ENCODE data around the gene VAV1. TPM values are rescaled to one million over a fixed set of nuclear protein-coding genes. Genes with fewer than 3 reads are reported as not detected.

Gene VAV1
- total RNA-seq, 1 experiment from 2014 or later, result 0.05 TPM

GRCh38 chr19:6736917-6737283 lies 35.6 kb upstream of the VAV1 start:
- H3K27me3 ChIP-seq (ENCODE audit: control insufficient read depth, insufficient read depth, low read length), result no peaks in the 10 kb centered on the region
- intact Hi-C loops (cut with micrococcal nuclease; ENCODE audit: unreplicated experiment), result no loop called here
- CTCF ChIA-PET, result interaction anchor here (0.7 to 1.0 kb wide), 2 partner anchors 126 to 220 kb away, joined by 3 to 4 read pairs; no protein-coding TSS in a partner anchor
- in situ Hi-C loops (cut with HindIII; ENCODE audit: low pct_unique_long_range_greater_than_20kb, low sequenced_read_pairs), result no loop called here
- POLR2A ChIA-PET, result interaction anchor here (0.5 kb wide), 1 partner anchor 47 kb away, joined by 12 read pairs; no protein-coding TSS in a partner anchor
- no peaks in the 10 kb centered on the region for H3K9me3 ChIP-seq (ENCODE audit: control insufficient read depth, insufficient read depth, low read depth, low read length)
- no TSS peak for BruUV-seq (replicated peaks)
- H3K4me1 ChIP-seq (ENCODE audit: control insufficient read depth, insufficient read depth, low read length), result peaks cover 14% of the 10 kb centered on the region
- ATAC-seq (no peak), DNase-seq (ENCODE audit: low read depth, low spot score) (no peak)
- peak overlapping the region; percentile 76 for H3K27ac ChIP-seq (ENCODE audit: low read length)
- H3K4me3 ChIP-seq (ENCODE audit: low read depth in 2 of 2, low read length in 2 of 2), result peak overlapping the region; percentile 88 to 92
- no peak for TF ChIP-seq POLR2AphosphoS5 (IDR thresholded peaks at IDR 0.05; ENCODE audit: low read depth, low read length)
- TF ChIP-seq REST (IDR thresholded peaks at IDR 0.05; ENCODE audit: insufficient read depth in 1 of 2, low read depth in 2 of 2, low read length in 1 of 2), result no peak
- TF ChIP-seq CTCF (IDR thresholded peaks at IDR 0.05), result no peak; the same call in 1 of the 2 replicates
- no peak for TF ChIP-seq SIN3A (IDR thresholded peaks at IDR 0.05; ENCODE audit: borderline replicate concordance, insufficient read depth, low read depth, low read length)
- no peak for TF ChIP-seq TCF7L2 (IDR thresholded peaks at IDR 0.05; ENCODE audit: low read depth, low read length)
- no peaks in the 10 kb centered on the region; the same call in 1 of the 2 replicates for H3K36me3 ChIP-seq (ENCODE audit: control insufficient read depth, insufficient read depth, low read length)

GRCh38 chr19:6737284-6737872 lies 35.1 kb upstream of the VAV1 start, which contains the start of gene GPR108:
Gene GPR108 (minus strand): TSS chr19:6737580. CDS start chr19:6737576, 4 bp downstream.
- ChIA-PET CTCF (interaction anchor here (0.5 to 1.6 kb wide), 3 partner anchors 16 to 332 kb away, joined by 3 to 11 read pairs (median 5); partner anchors contain the start of gene ZNF557), POLR2A (interaction anchor here (0.5 kb wide), 1 partner anchor 46 kb away, joined by 12 read pairs; no protein-coding TSS in a partner anchor)
- intact Hi-C loops (cut with micrococcal nuclease; ENCODE audit: unreplicated experiment), result no loop called here
- DNase-seq (ENCODE audit: low read depth, low spot score) (peak; percentile 99), ATAC-seq (peak; percentile 81)
- H3K27ac ChIP-seq (ENCODE audit: low read length), result peak within 1 kb of the TSS; percentile 92
- 0 out of 2 replicates have a peak, but pooled peaks have one; percentile 27 for TF ChIP-seq SIN3A (IDR thresholded peaks at IDR 0.05; ENCODE audit: borderline replicate concordance, insufficient read depth, low read depth, low read length)
- TF ChIP-seq POLR2AphosphoS5 (IDR thresholded peaks at IDR 0.05; ENCODE audit: low read depth, low read length), result no peak
- TF ChIP-seq CTCF (IDR thresholded peaks at IDR 0.05), result no peak
- TF ChIP-seq TCF7L2 (IDR thresholded peaks at IDR 0.05; ENCODE audit: low read depth, low read length), result peak; percentile 77
- TF ChIP-seq REST (IDR thresholded peaks at IDR 0.05; ENCODE audit: insufficient read depth in 1 of 2, low read depth in 2 of 2, low read length in 1 of 2), result no peak
- no peaks in the 10 kb centered on the region for H3K27me3 ChIP-seq (ENCODE audit: control insufficient read depth, insufficient read depth, low read length)
- BruUV-seq (replicated peaks), result no TSS peak
- in situ Hi-C loops (cut with HindIII; ENCODE audit: low pct_unique_long_range_greater_than_20kb, low sequenced_read_pairs), result no loop called here
- H3K36me3 ChIP-seq (ENCODE audit: control insufficient read depth, insufficient read depth, low read length), result no peaks in the 10 kb centered on the region; the same call in 1 of the 2 replicates
- H3K4me3 ChIP-seq (ENCODE audit: low read depth in 2 of 2, low read length in 2 of 2), result peak within 1 kb of the TSS; percentile 88 to 92
- no peaks in the 10 kb centered on the region for H3K9me3 ChIP-seq (ENCODE audit: control insufficient read depth, insufficient read depth, low read depth, low read length)
- H3K4me1 ChIP-seq (ENCODE audit: control insufficient read depth, insufficient read depth, low read length), result peaks cover 15% of the 10 kb centered on the region
